ENCODE results near the gene SOX18. TPM values are rescaled to one million over a fixed set of nuclear protein-coding genes. Genes with fewer than 3 reads are reported as not detected.
A peak's percentile ranks its signal among the peaks of the same experiment; 100 is the strongest.

SOX18 gene
- total and polyA plus RNA-seq, 2 of the 13 experiments (the other 11 are each of a cell fraction or from before 2014, with no cell fraction given): 1.6 to 1.9 TPM

GRCh38 chr20:64049060-64049877, at the start of gene SOX18 (continued):
- TF ChIP-seq CBX1 (IDR thresholded peaks at IDR 0.05; ENCODE audit: low read depth): peak; percentile 35
- peak; percentile 62; the same call in 1 of the 2 replicates for TF ChIP-seq ZNF607 (CRISPR knock-in tag; IDR thresholded peaks at IDR 0.05; ENCODE audit: borderline replicate concordance)
- peak; percentile 60 for TF ChIP-seq CTCF (CRISPR knock-in tag; IDR thresholded peaks at IDR 0.05)
- TF ChIP-seq ZNF768 (CRISPR knock-in tag; IDR thresholded peaks at IDR 0.05): peak; percentile 61
- 0 out of 2 replicates have a peak, but pooled peaks have one; percentile 33 for TF ChIP-seq ZNF574 (CRISPR knock-in tag; IDR thresholded peaks at IDR 0.05)
- TF ChIP-seq ZNF513 (CRISPR knock-in tag; conservative IDR thresholded peaks at IDR 0.05): 0 out of 2 replicates have a peak, but pooled peaks have one; percentile 49
- TF ChIP-seq KLF16 (CRISPR knock-in tag; IDR thresholded peaks at IDR 0.05): no peak
- TF ChIP-seq ZMYM4 (CRISPR knock-in tag; IDR thresholded peaks at IDR 0.05): no peak
- no peak for TF ChIP-seq ZNF7 (CRISPR knock-in tag; IDR thresholded peaks at IDR 0.05)
- peak; percentile 35; the same call in 1 of the 2 replicates for TF ChIP-seq DMAP1 (CRISPR knock-in tag; IDR thresholded peaks at IDR 0.05)
- peak; percentile 52 for TF ChIP-seq TAF1 (CRISPR knock-in tag; IDR thresholded peaks at IDR 0.05)
- peak; percentile 30; the same call in 1 of the 2 replicates for TF ChIP-seq PHF8 (CRISPR knock-in tag; IDR thresholded peaks at IDR 0.05)
- 0 out of 2 replicates have a peak, but pooled peaks have one; percentile 31 for TF ChIP-seq ZNF441 (CRISPR knock-in tag; IDR thresholded peaks at IDR 0.05; ENCODE audit: borderline replicate concordance)
- TF ChIP-seq NCOA2 (CRISPR knock-in tag; IDR thresholded peaks at IDR 0.05): no peak
- TF ChIP-seq POLR2G (IDR thresholded peaks at IDR 0.05; ENCODE audit: low read depth, low read length): peak; percentile 70
- no peak for TF ChIP-seq SCMH1 (CRISPR knock-in tag; IDR thresholded peaks at IDR 0.05; ENCODE audit: borderline replicate concordance)
- TF ChIP-seq ZNF143 (CRISPR knock-in tag; IDR thresholded peaks at IDR 0.05): peak; percentile 20; the same call in 1 of the 2 replicates
- TF ChIP-seq RBFOX2 (IDR thresholded peaks at IDR 0.05; ENCODE audit: low read depth, low read length): peak; percentile 81
- peak; percentile 35; the same call in 1 of the 2 replicates for TF ChIP-seq ZNF746 (CRISPR knock-in tag; IDR thresholded peaks at IDR 0.05)
- 0 out of 2 replicates have a peak, but pooled peaks have one; percentile 82 for TF ChIP-seq ZNF138 (CRISPR knock-in tag; IDR thresholded peaks at IDR 0.05; ENCODE audit: low read depth)
- TF ChIP-seq ZNF589 (CRISPR knock-in tag; conservative IDR thresholded peaks at IDR 0.05): no peak; the same call in 1 of the 2 replicates
- 0 out of 2 replicates have a peak, but pooled peaks have one; percentile 13 for TF ChIP-seq ZNF776 (CRISPR knock-in tag; IDR thresholded peaks at IDR 0.05)
- TF ChIP-seq DRAP1 (CRISPR knock-in tag; IDR thresholded peaks at IDR 0.05): peak; percentile 67

Data from HepG2 (cell line).